Kidney (tissue), 14 donors: Measurements from ENCODE around the gene DUSP22. TPM values are rescaled to one million over a fixed set of nuclear protein-coding genes. Genes with fewer than 3 reads are reported as not detected.
A peak's percentile ranks its signal among the peaks of the same experiment; 100 is the strongest.

ENCODE experiments used
- DNase-seq, 5 donors: peaks; one replicate each; pipeline ENCODE4 v3.0.0-alpha.2; 2013 to 2020
- FAIRE-seq: peaks from 2 replicates; lab custom pipeline; 2012; peaks lifted over from hg19 to GRCh38; lab: Jason Lieb, UNC
- H3K27ac ChIP-seq, 2 donors: one replicate each; pipeline ENCODE4 v1.7.0; 2013; ENCODE audit warnings: low read depth in 2 of 2, low read length in 2 of 2, inconsistent platforms in 1 of 2
- H3K27me3 ChIP-seq: one replicate; pipeline ENCODE4 v1.7.1; 2013; ENCODE audit warnings: low read length, inconsistent platforms; ENCODE audit not compliant: control insufficient read depth, insufficient read depth
- H3K36me3 ChIP-seq, 3 donors: one replicate each; pipeline versions ENCODE4 v1.7.0 to v1.7.1; 2013; ENCODE audit warnings: low read length in 3 of 3, control low read depth in 1 of 3, inconsistent platforms in 1 of 3; ENCODE audit not compliant: insufficient read depth in 3 of 3, control insufficient read depth in 2 of 3
- H3K4me1 ChIP-seq, 3 donors: one replicate each; pipeline versions ENCODE4 v1.7.0 to v1.7.1; 2013; ENCODE audit warnings: low read length in 3 of 3, inconsistent platforms in 1 of 3, low read depth in 1 of 3; ENCODE audit not compliant: control insufficient read depth in 2 of 3, insufficient read depth in 2 of 3
- H3K4me3 ChIP-seq, 3 donors: one replicate each; pipeline versions ENCODE4 v1.7.0 to v1.8.1; 2013; ENCODE audit warnings: low read length in 3 of 3, control low read depth in 1 of 3, inconsistent platforms in 1 of 3
- H3K9ac ChIP-seq, 3 donors: one replicate each; pipeline versions ENCODE4 v1.7.0 to v1.7.1; 2013; ENCODE audit warnings: low read length in 3 of 3, control low read depth in 1 of 3, inconsistent platforms in 1 of 3
- H3K9me3 ChIP-seq, 3 donors: one replicate each; pipeline versions ENCODE4 v1.7.0 to v1.7.1; 2013; ENCODE audit warnings: low read length in 3 of 3, control low read depth in 1 of 3, inconsistent platforms in 1 of 3; ENCODE audit not compliant: control insufficient read depth in 2 of 3, insufficient read depth in 1 of 3
- CTCF ChIP-seq: IDR thresholded peaks from 3 replicates; pipeline ENCODE4 v1.5.1; 2012; ENCODE audit warnings: mild to moderate bottlenecking, moderate library complexity, borderline replicate concordance; ENCODE audit not compliant: insufficient read depth; ENCODE audit errors: extremely low read depth
- intact Hi-C: fragments of 100-400 bp; cut with DNase I; formaldehyde crosslinking; loops from one replicate; pipeline ENCODE4 v1.11.1; 2022
- polyA plus RNA-seq: library from polyadenylated mRNA; stranded (reverse); fragments of 350-450 nt; fragmentation: Illumina TruSeq; extraction: RNeasy Lipid Tissue Mini Kit (QIAGEN cat#74804); gene quantifications from one replicate; pipeline ENCODE4 v1.2.3, GENCODE V29; 2014; ENCODE audit warnings: low read depth, low replicate concordance; ENCODE audit not compliant: insufficient read depth
- total RNA-seq: library from RNA; stranded (reverse); fragmentation: NEBNext Ultra II Directional; extraction: Animal tissue kit (Norgen Biotek cat#: 25700); gene quantifications from one replicate; pipeline ENCODE4 v1.2.1, GENCODE V29; 2021
- donor health status: control.
- donor health status: control.
- donor health status: control.
- donor health status: control.
- donor health status: control.
- donor health status: DM: yes; HTN: yes; CAD: no.
- donor health status: Normal renal cell carcinoma (clear cell type).

The DUSP22 gene
- total and polyA plus RNA-seq, 2 donors from 2014 or later: 24.0 to 60.7 TPM

GRCh38 chr6:360764-361373 is 68.6 kb downstream of the DUSP22 start:
- Histone ChIP-seq H3K27ac (no peak overlapping the region), H3K9ac (no peak overlapping the region), H3K9me3 (peaks cover 0 to 4% (median 3%) of the 10 kb centered on the region in 3 donors), H3K36me3 (no peaks in the 10 kb centered on the region), H3K27me3 (no peaks in the 10 kb centered on the region), H3K4me3 (no peak overlapping the region), H3K4me1 (no peaks in the 10 kb centered on the region)
- intact Hi-C loops: no loop called here
- no peak for TF ChIP-seq CTCF
- DNase-seq (peak in 1 of 5 donors; percentile 82), FAIRE-seq (no peak)

- H3K27me3 ChIP-seq: no peaks in the 10 kb centered on the region
- intact Hi-C loops: no loop called here
- no peak overlapping the region for H3K9ac ChIP-seq
- H3K4me3 ChIP-seq: no peak overlapping the region
- FAIRE-seq (no peak), DNase-seq (peak in 1 of 5 donors; percentile 57)
- H3K36me3 ChIP-seq: no peaks in the 10 kb centered on the region
- H3K27ac ChIP-seq: no peak overlapping the region
- no peak for TF ChIP-seq CTCF
- peaks cover 0 to 4% (median 3%) of the 10 kb centered on the region in 3 donors for H3K9me3 ChIP-seq
- no peaks in the 10 kb centered on the region for H3K4me1 ChIP-seq
Observed at GRCh38 chr6:361411-362132, 69.3 kb downstream of the DUSP22 start.

GRCh38 chr6:362231-362923 is 70.1 kb downstream of the DUSP22 start:
- DNase-seq (peak in 1 of 5 donors; percentile 56), FAIRE-seq (no peak)
- Histone ChIP-seq H3K4me3 (no peak overlapping the region), H3K36me3 (peaks cover 0 to 1% (median 0%) of the 10 kb centered on the region in 3 donors), H3K27me3 (peaks cover under 1% of the 10 kb centered on the region), H3K27ac (no peak overlapping the region), H3K9ac (no peak overlapping the region), H3K9me3 (peaks cover 0 to 4% (median 3%) of the 10 kb centered on the region in 3 donors), H3K4me1 (no peaks in the 10 kb centered on the region)
- TF ChIP-seq CTCF: no peak
- intact Hi-C loops: no loop called here
